Endothelial cell (in vitro differentiated cells): ENCODE results near the gene POLD3. TPM values are rescaled to one million over a fixed set of nuclear protein-coding genes. Genes with fewer than 3 reads are reported as not detected.

Experiments used
- DNase-seq: peaks from one replicate; pipeline ENCODE4 v3.0.0; 2021; ENCODE audit warnings: low spot score
- H3K27ac Mint-ChIP-seq: one replicate; pipeline ENCODE4 v1.8.0; 2021; ENCODE audit warnings: mixed read lengths, inconsistent platforms; ENCODE audit not compliant: unreplicated experiment
- H3K27me3 Mint-ChIP-seq: one replicate; pipeline ENCODE4 v1.8.0; 2021; ENCODE audit warnings: mild to moderate bottlenecking, moderate library complexity, mixed read lengths, inconsistent platforms; ENCODE audit not compliant: unreplicated experiment
- H3K36me3 Mint-ChIP-seq: one replicate; pipeline ENCODE4 v1.8.0; 2021; ENCODE audit warnings: mild to moderate bottlenecking, low read depth, mixed read lengths, inconsistent platforms; ENCODE audit not compliant: unreplicated experiment
- H3K4me1 Mint-ChIP-seq: one replicate; pipeline ENCODE4 v1.8.0; 2021; ENCODE audit warnings: mild to moderate bottlenecking, mixed read lengths, inconsistent platforms; ENCODE audit not compliant: unreplicated experiment
- H3K4me3 Mint-ChIP-seq: one replicate; pipeline ENCODE4 v1.8.0; 2021; ENCODE audit warnings: mild to moderate bottlenecking, mixed read lengths, inconsistent platforms; ENCODE audit not compliant: unreplicated experiment
- H3K9me3 Mint-ChIP-seq: one replicate; pipeline ENCODE4 v1.8.0; 2021; ENCODE audit warnings: mixed read lengths, inconsistent platforms; ENCODE audit not compliant: unreplicated experiment
- total RNA-seq: library from RNA; stranded (reverse); fragmentation: NEBNext Ultra II Directional; extraction: Animal tissue kit (Norgen Biotek cat#: 25700); gene quantifications from one replicate; pipeline ENCODE4 v1.2.1, GENCODE V29; 2021; ENCODE audit not compliant: unreplicated experiment
- TF ChIP-seq, protein P1 (sequence below): fragments of 200-600 bp; sonication (generic); IDR thresholded peaks from one replicate; pipeline ENCODE4 v1.5.0; 2021; ENCODE audit warnings: antibody characterized with exemption; ENCODE audit not compliant: unreplicated experiment

Gene POLD3
- total RNA-seq, 1 donor from 2014 or later: 16.0 TPM

DNA sequence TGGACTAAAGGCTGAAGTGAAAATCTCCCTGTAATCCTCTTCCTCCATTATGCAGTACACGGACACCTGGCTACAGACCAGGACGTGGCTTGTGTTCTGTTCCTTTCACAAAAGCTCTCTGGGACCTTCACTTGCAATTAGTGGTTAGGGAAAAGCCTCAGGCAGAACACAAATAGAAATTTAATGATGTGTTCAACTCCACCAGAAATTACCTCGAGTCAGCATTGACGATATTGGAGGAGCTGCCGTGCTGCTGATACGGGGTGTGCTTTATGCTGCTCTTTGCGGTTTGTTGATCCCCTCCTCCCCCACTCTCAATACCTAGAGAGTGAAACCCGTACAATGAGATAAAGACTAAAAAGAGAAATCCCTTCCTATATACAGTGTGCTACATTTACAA is 48.9 kb downstream of the POLD3 start:
- Mint-ChIP-seq H3K4me1 (no peaks in the 10 kb centered on the region), H3K27me3 (no peaks in the 10 kb centered on the region), H3K9me3 (no peaks in the 10 kb centered on the region), H3K36me3 (peaks cover 13% of the 10 kb centered on the region), H3K27ac (no peak overlapping the region), H3K4me3 (no peak overlapping the region)
- TF ChIP-seq, protein P1, sequence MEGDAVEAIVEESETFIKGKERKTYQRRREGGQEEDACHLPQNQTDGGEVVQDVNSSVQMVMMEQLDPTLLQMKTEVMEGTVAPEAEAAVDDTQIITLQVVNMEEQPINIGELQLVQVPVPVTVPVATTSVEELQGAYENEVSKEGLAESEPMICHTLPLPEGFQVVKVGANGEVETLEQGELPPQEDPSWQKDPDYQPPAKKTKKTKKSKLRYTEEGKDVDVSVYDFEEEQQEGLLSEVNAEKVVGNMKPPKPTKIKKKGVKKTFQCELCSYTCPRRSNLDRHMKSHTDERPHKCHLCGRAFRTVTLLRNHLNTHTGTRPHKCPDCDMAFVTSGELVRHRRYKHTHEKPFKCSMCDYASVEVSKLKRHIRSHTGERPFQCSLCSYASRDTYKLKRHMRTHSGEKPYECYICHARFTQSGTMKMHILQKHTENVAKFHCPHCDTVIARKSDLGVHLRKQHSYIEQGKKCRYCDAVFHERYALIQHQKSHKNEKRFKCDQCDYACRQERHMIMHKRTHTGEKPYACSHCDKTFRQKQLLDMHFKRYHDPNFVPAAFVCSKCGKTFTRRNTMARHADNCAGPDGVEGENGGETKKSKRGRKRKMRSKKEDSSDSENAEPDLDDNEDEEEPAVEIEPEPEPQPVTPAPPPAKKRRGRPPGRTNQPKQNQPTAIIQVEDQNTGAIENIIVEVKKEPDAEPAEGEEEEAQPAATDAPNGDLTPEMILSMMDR: no peak
- DNase-seq: no peak

DNA sequence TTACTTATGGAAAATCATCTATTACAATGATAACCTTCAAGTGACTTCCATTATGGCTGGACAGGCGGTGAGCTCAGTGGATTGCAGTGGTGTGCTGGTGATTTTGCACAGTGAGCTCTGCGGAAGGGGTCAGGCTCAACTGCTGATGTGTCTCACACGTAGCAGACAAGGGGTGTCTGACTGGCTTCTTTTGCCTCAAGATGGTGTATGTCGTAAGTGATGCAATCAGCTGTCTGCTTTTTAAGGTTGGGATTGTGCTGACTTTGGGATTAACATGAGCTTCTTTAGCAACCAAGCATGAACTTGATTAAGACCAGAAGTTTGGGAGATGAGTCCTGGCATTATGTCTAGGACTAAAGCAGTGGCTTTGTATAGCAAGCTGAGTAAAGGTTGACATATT is 49.5 kb downstream of the POLD3 start:
- no peak for DNase-seq
- TF ChIP-seq, protein P1: no peak
- H3K4me1 Mint-ChIP-seq: no peaks in the 10 kb centered on the region
- H3K36me3 Mint-ChIP-seq: peaks cover 10% of the 10 kb centered on the region
- H3K4me3 Mint-ChIP-seq: no peak overlapping the region
- H3K9me3 Mint-ChIP-seq: no peaks in the 10 kb centered on the region
- no peak overlapping the region for H3K27ac Mint-ChIP-seq
- no peaks in the 10 kb centered on the region for H3K27me3 Mint-ChIP-seq

DNA sequence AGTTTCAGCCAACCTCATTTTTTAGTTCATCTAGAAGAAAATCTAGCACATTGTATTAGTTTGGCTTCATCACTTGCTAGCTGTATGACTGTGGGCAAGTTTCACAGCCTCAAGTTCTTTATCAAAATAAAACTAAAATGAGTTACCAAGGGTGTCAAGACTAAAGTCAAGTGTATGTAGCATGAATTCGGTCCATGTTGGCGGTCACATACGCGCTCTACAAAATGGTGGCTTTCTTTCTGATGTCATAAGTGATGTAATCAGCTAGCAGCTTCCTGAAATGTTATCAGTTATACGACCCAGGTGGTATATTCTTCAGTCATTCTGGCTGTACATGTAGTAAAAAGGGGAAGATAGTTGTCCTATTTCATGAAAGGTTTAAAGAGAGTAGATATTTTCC is 50.5 kb downstream of the POLD3 start:
- TF ChIP-seq, protein P1: no peak
- no peak for DNase-seq
- H3K36me3 Mint-ChIP-seq: peaks cover 9% of the 10 kb centered on the region
- H3K9me3 Mint-ChIP-seq: no peaks in the 10 kb centered on the region
- H3K27me3 Mint-ChIP-seq: no peaks in the 10 kb centered on the region
- H3K4me3 Mint-ChIP-seq: no peak overlapping the region
- no peaks in the 10 kb centered on the region for H3K4me1 Mint-ChIP-seq
- no peak overlapping the region for H3K27ac Mint-ChIP-seq

DNA sequence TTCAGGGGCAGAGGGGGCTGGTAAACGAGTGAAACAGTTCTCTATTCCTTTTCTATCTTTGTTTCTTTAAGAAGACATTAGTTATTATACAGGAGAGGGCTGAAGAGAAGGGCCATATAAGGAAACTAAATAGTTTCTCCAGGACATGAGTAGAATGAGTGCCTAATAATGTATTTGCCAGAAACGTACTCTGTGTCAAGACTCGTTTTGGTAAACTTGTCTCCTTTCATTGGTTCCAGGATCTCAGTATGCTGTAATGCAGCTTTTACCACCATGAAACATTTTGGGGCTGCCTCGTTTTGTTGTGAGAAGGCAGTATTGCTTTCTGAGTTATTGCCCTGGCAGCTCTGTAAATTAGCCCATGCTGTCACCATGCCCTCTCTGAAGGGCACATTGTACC is 51.7 kb downstream of the POLD3 start:
- H3K36me3 Mint-ChIP-seq: peaks cover 9% of the 10 kb centered on the region
- H3K4me1 Mint-ChIP-seq: no peaks in the 10 kb centered on the region
- DNase-seq: no peak
- H3K27me3 Mint-ChIP-seq: no peaks in the 10 kb centered on the region
- H3K4me3 Mint-ChIP-seq: no peak overlapping the region
- no peak overlapping the region for H3K27ac Mint-ChIP-seq
- TF ChIP-seq, protein P1: no peak
- H3K9me3 Mint-ChIP-seq: no peaks in the 10 kb centered on the region

DNA sequence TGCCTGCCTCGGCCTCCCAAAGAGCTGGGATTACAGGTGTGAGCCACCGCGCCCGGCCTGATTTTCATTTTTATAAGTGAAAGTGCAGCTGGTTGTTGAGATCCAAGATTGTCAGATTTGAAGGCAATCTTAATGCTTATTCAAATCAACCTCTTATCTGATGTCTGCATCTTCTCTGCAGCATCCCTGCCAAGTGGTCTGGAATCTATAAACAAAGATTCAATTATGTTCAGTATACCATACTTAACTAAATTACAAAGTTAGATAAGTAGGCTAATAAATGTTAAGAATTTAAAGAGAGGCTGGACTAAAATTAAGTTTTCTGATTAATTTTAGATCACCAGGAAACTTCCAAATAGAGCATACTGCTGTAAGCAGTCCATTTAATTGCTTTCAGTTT is 53.8 kb downstream of the POLD3 start:
- no peak overlapping the region for H3K27ac Mint-ChIP-seq
- no peak for DNase-seq
- H3K36me3 Mint-ChIP-seq: peaks cover 1% of the 10 kb centered on the region
- TF ChIP-seq, protein P1: no peak
- no peaks in the 10 kb centered on the region for H3K9me3 Mint-ChIP-seq
- H3K4me1 Mint-ChIP-seq: no peaks in the 10 kb centered on the region
- no peak overlapping the region for H3K4me3 Mint-ChIP-seq
- H3K27me3 Mint-ChIP-seq: no peaks in the 10 kb centered on the region
